Forelimb muscle (tissue), 1 donor: Measurements from ENCODE around the gene POMP. TPM values are rescaled to one million over a fixed set of nuclear protein-coding genes. Genes with fewer than 3 reads are reported as not detected.

ENCODE experiments used
- polyA plus RNA-seq: library from polyadenylated mRNA; unstranded; fragments of 120-200 nt; gene quantifications from one replicate; pipeline ENCODE4 v1.2.1, GENCODE V29; 2013; ENCODE audit not compliant: insufficient read length

POMP gene
- polyA plus RNA-seq, 1 donor, result 62.6 TPM

Other genes with a start within 250 kb of the POMP start
- 14.4 TPM for gene FLT1, start 164.0 kb upstream of the POMP start, polyA plus RNA-seq
- 1.5 TPM for gene SLC46A3, start 59.8 kb downstream of the POMP start, polyA plus RNA-seq
- gene MTUS2, start 161.2 kb downstream of the POMP start, polyA plus RNA-seq, result 22.7 TPM